HG03175 (cell line): Measurements from ENCODE around the gene BMP8B.
A peak's percentile ranks its signal among the peaks of the same experiment; 100 is the strongest.
"Not testable (repeated sequence)": the region's sequence is repeated elsewhere in the genome, so short reads cannot be mapped to it uniquely, and the experiment has no call there.

Experiments used
- ATAC-seq: cut with Tn5 transposase; IDR thresholded peaks from one replicate; pipeline ENCODE4 v1.9.1; 2021; ENCODE audit warnings: mild to moderate bottlenecking, moderate library complexity; ENCODE audit not compliant: unreplicated experiment

Gene BMP8B

GRCh38 chr1:39816415-39817090 is 27.9 kb upstream of the BMP8B start:
- peak; percentile 32 for ATAC-seq

- ATAC-seq: no peak
Measured at GRCh38 chr1:39812913-39813312, 24.2 kb upstream of the BMP8B start.

- ATAC-seq: no peak
Measured at GRCh38 chr1:39808784-39809517, 20.3 kb upstream of the BMP8B start.

GRCh38 chr1:39805385-39805784 is 16.7 kb upstream of the BMP8B start:
- no peak for ATAC-seq

- ATAC-seq: no peak
Measured at GRCh38 chr1:39802496-39803260, 14.0 kb upstream of the BMP8B start.

GRCh38 chr1:39800471-39800835 is 11.8 kb upstream of the BMP8B start:
- ATAC-seq: no peak

- ATAC-seq: peak; percentile 59
Measured at GRCh38 chr1:39799770-39800470, 11.3 kb upstream of the BMP8B start.

GRCh38 chr1:39798859-39799769 is 10.4 kb upstream of the BMP8B start:
- ATAC-seq: peak; percentile 88

- ATAC-seq: no peak
Measured at GRCh38 chr1:39795651-39796050, 7.0 kb upstream of the BMP8B start.

- ATAC-seq: no peak
Measured at GRCh38 chr1:39791838-39792237, 3.2 kb upstream of the BMP8B start.

GRCh38 chr1:39789571-39790110 is 976 bp upstream of the BMP8B start:
- no peak for ATAC-seq

GRCh38 chr1:39788426-39788757 is 273 bp downstream of the BMP8B start:
- ATAC-seq: no peak

- ATAC-seq: not testable (repeated sequence)
Measured at GRCh38 chr1:39787964-39788363, 701 bp downstream of the BMP8B start.

GRCh38 chr1:39787468-39787867 is 1.2 kb downstream of the BMP8B start:
- ATAC-seq: no peak

- ATAC-seq: not testable (repeated sequence)
Measured at GRCh38 chr1:39787108-39787375, 1.6 kb downstream of the BMP8B start.

GRCh38 chr1:39786303-39787107 is 2.2 kb downstream of the BMP8B start:
- ATAC-seq: not testable (repeated sequence)

- not testable (repeated sequence) for ATAC-seq
Measured at GRCh38 chr1:39782685-39783084, 6.0 kb downstream of the BMP8B start.

- no peak for ATAC-seq
Measured at GRCh38 chr1:39782103-39782502, 6.6 kb downstream of the BMP8B start.

- ATAC-seq: no peak
Measured at GRCh38 chr1:39781349-39781715, 7.3 kb downstream of the BMP8B start.
